HG02981 (cell line): ENCODE data around the gene COL26A1.
"Not testable (repeated sequence)": the region's sequence is repeated elsewhere in the genome, so short reads cannot be mapped to it uniquely, and the experiment has no call there.

Source experiments
- ATAC-seq: cut with Tn5 transposase; IDR thresholded peaks from one replicate; pipeline ENCODE4 v1.9.1; 2021; ENCODE audit warnings: mild to moderate bottlenecking, moderate library complexity; ENCODE audit not compliant: unreplicated experiment

Gene COL26A1

GRCh38 chr7:101400751-101401150 is 38.1 kb downstream of the COL26A1 start:
- no peak for ATAC-seq

DNA sequence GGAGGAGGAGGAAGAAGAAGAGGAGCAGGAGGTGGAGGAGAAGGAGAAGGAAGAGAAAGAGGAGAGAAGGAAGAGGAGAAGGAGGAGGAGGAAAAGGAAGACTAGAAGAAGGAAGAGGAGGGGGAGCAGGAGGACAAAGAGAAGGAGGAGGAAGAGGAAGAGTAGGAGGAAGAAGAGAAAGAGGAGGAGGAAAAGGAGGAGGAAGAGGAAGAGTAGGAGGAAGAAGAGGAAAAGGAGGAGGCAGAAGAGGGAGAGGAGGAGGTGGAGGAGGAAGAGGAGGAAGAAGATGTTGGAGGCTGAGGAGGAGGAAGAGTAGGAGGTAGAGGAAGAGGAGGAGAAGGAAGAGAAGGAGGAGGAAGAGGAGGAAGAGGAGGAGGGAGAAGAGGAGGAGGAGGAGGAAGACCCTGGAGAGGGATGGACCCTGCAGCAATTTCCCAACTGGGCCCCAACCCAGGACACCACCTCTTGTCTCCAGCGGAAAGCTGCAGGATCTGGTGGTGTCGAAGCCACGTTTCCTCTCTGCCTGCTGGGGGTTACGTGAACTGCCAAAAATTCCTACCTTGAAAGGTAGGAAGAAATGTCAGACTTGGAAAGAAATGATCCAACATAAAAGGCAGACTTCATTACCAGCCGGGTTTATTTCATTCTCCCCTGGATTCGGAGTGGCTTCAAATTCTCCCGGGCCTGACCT is 38.9 kb downstream of the COL26A1 start:
- ATAC-seq, result no peak

DNA sequence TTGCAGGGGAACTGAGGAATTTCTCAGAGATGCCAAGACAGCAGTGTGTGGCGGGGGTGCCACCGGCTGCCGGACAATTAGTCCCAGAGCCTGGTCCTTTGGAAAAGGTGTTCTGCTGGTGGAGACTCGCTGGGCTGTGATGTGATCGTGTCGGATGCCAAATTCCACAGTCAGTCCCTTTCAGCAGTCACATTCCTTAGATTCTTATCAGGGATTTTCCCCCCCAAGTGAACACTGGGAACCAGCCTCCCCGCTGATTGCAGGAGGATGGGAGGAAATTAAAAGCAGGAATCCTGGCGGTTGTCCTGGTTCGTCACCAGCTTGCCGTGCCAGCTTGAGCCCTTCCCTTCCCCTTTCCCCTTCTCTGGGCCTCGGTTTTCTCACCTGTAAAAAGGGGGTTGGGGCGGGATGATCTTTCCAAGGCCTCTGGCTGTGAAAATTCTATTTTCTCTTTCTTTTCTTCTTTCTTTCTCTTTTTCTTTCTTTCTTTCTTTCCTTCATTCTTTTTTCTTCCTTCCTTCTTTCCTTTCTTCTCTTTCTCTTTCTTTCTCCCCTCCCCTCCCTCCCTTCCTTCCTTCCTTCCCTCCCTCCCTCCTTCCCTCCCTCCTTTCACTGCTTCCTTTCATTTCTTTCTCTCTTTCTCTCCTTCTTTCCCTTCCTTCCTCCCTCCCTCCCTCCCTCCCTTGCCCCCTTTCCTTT is 39.6 kb downstream of the COL26A1 start:
- no peak for ATAC-seq

GRCh38 chr7:101402835-101403234 is 40.2 kb downstream of the COL26A1 start:
- ATAC-seq, result no peak

DNA sequence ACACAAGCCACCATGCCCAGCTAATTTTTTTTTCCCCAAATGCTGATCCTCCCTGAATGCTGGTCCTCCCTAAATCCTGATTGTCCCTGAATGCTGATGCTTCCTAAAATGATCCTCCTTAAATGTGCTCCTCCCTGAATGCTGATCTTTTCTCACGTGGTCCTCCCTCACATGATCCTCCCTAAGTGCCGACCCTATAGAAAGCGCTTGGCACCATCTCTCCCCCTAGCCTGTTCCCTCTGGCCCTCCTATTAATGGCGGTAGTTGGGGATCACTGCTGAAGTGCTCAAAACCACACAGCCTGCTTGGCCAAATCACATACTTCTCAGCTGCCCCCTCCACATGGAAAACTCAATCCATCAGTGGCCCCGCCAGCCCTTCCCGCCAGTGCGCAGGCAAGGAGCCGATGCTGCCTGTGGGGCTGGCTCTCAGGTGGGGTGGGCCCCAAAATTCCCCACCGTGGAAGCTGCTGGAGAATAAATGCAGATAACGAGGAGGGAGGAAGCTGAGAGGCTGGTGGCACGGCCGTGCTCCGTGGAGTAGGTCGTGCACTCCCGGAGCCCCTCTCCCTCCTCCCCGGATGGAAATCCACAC is 42.9 kb downstream of the COL26A1 start:
- no peak for ATAC-seq

DNA sequence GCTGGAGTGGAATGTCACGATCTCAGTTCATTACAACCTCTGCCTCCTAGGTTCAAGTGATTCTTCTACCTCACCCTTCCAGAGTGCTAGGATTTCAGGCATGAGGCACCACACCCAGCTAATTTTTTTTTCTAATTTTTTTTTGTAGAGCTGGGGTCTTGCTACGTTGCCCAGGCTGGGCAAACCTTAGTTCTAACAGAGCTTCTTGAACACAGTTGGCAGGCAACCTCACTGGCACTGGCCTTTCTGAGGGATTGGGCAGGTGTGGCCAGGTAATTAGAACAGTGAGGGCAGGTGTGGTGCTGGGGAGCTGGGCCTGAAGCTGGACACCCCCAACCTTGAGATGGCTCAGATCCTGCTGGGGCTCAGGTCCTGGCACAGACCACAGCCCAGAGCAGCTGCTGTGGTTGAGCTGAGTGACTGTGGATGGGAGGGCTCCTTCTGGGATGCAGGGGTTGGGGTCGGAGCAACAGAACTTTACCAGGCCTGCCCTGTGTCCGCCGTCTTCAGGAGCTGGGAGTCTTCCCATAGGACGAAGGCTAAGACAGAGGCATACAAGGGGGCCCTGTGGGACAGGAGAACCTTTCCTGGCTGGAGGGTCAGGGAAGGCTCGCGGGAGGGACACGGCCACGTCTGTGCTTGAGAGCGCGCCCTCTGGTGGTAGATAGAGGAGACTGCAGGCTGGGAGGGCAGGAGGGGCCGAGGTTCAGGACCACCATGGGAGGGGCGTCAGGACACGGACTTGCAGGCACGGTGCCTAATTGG is 48.2 kb downstream of the COL26A1 start:
- no peak for ATAC-seq

DNA sequence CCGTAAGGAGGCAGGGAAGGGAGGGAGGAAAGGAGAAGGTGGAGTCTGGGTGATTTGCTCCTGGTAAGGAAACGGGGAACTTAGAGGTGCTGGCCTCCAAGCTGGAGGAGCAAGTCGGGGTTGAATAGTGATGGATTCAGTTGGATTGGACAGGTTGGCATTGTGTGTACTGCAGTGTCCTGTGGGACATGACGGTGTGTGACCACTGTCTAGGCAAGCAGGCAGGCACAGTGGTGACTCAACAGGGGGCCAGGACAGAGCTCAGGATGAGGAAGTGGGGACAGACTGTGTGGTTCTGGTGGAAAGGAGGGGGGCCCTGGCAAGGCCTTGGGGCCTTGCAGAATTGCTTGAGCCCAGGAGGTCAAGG is 48.8 kb downstream of the COL26A1 start:
- ATAC-seq, result no peak

GRCh38 chr7:101412976-101413375 is 50.3 kb downstream of the COL26A1 start:
- no peak for ATAC-seq

DNA sequence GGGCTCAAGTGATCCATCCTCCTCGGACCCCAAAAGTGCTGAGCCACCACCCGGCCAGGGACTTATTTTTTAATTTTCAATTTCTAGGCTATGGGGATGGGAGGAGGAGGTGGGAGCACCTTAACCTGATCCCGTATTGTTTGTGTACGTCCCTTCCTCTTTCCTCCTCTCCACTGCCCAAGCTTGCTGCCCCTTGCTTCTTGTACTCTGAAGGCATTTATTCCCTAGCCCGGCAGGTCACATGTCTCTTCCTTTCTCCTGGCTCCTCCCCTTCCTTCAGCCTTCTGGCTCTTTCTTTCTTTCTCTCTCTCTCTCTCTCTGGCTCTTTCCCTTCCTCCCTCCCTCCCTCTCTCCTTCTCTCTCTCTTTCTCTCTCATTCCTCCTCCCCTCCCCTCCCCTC is 56.0 kb downstream of the COL26A1 start:
- ATAC-seq, result no peak

DNA sequence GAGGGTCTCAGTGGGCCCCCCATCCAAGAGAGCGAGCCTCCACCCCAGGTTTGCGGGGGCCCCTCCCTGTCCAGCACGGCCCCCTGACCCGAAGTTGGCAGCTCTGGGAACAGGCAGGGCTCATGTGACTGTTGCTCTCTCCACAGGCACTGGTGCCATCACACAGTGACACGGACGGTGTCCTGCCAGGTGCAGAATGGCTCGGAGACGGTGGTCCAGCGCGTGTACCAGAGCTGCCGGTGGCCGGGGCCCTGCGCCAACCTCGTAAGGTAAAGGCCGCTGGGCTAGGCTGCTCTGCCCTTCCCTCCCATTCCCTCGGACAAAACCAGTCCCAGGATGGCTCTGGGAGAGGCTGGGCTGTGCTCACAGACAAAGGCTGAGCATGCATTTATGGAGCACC is 57.2 kb downstream of the COL26A1 start:
- no peak for ATAC-seq

DNA sequence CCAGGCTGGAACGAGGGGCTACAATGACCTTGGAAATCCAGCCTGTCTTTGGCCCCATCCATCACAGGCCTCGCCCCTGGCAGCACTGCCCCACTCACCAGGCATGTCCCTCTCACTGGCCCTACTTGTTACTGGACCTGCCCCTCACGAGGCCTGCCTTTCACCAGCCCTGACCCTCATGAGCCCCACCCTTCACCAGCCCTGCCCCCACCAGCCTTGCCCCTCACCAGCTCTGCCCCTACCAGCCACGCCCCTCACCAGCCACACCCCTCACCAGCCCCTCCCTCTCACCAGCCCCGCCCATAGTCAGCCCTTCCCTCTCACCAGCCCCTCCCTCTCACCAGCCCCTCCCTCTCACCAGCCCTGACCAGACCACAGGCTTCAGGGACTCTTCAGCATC is 57.8 kb downstream of the COL26A1 start:
- ATAC-seq, result no peak

DNA sequence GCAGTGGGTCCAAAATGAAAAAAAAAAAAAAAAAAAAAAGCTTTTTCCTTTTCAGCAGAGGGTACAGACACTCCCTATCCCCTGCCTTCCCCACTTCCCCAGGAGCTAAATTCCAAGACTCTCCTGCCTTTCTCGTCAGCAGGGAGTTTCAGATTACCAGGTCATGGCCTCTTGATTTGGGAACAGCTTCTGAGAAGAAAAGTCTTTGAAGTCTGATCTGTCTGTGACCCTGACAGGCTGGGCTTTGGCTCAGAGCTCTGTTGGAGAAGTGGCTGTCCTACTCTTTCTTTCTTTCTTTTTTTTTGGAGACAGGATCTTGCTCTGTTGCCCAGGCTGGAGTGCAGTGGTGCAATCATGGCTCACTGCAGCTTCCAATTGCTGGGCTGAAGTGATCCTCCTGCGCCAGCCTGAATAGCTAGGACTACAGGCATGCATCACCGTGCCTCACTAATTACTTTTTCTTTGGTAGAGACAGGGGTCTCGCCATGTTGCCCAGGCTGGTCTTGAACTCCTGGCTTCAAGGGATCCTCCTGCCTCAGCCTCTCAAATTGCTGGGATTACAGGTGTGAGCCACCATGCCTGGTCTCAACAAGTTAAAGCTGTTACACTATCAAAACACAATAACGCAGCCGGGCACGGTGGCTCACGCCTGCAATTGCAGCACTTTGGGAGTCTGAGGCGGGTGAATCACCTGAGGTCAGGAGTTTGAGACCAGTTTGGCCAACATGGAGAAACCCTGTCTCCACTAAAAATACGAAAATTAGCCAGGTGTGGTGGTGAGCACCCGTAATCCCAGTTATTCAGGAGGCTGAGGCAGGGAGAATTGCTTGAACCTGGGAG is 59.9 kb downstream of the COL26A1 start:
- no peak for ATAC-seq

GRCh38 chr7:101426303-101427011 is 63.8 kb downstream of the COL26A1 start:
- no peak for ATAC-seq

- ATAC-seq, result no peak
These were observed 65.6 kb downstream of the COL26A1 start for GRCh38 chr7:101428093-101428866.

DNA sequence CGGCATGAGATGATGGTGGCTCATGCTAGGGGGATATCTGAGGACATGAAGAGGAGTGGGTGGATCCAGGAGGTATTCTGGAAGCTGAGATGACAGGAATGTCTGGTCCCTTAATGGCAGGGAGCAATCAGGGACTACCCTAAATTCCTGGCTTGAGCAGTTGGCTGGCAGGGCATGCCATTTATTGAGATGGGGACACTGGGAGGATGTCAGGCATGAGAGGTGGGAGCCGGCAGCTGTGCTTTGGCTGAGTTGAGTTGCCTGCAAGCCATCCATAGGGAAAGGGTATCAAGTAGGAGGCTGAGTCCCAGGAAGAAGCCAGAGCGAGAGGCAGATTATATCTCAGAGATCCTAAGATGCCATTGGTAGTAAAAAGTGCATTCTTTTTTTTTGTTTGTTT is 69.6 kb downstream of the COL26A1 start:
- ATAC-seq, result no peak

GRCh38 chr7:101433688-101434087 is 71.0 kb downstream of the COL26A1 start:
- no peak for ATAC-seq

DNA sequence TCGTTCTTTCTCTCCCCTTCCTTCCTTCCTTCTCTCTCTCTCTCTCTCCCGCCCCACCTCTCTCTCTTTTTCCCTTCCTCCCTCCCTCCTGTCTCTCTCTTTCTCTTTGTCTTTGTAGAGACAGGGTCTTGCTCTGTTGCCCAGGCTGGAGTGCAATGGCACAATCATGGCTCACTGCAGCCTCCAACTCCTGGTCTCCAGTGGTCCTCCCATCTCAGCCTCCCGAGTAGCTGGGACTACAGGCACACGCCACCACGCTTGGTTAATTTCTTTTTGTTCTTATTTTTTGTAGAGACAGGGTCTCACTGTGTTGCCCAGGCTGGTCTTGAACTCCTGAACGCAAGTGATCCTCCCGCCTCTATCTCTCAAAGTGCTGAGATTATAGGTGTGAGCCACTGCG is 71.5 kb downstream of the COL26A1 start:
- not testable (repeated sequence) for ATAC-seq

- no peak for ATAC-seq
These were observed 73.0 kb downstream of the COL26A1 start for GRCh38 chr7:101435461-101436220.
